Subcutaneous abdominal adipose tissue (tissue), 5 donors: ENCODE measurements around the gene ARMS2.

Source experiments
- H3K27ac ChIP-seq: one replicate; pipeline ENCODE4 v1.7.0; 2013; ENCODE audit warnings: low read depth, mild to moderate bottlenecking, inconsistent platforms, low read length, moderate library complexity
- H3K27me3 ChIP-seq, 5 donors: one replicate each; pipeline ENCODE4 v1.7.0; 2013; ENCODE audit warnings: low read length in 5 of 5, inconsistent platforms in 1 of 5; ENCODE audit not compliant: control insufficient read depth in 5 of 5, insufficient read depth in 4 of 5
- H3K36me3 ChIP-seq, 5 donors: one replicate each; pipeline ENCODE4 v1.7.0; 2013; ENCODE audit warnings: low read length in 5 of 5; ENCODE audit not compliant: control insufficient read depth in 5 of 5, insufficient read depth in 5 of 5
- H3K4me1 ChIP-seq, 5 donors: one replicate each; pipeline ENCODE4 v1.7.0; 2013; ENCODE audit warnings: low read length in 5 of 5, mild to moderate bottlenecking in 3 of 5, moderate library complexity in 1 of 5; ENCODE audit not compliant: control insufficient read depth in 5 of 5, insufficient read depth in 5 of 5
- H3K4me3 ChIP-seq, 5 donors: one replicate each; pipeline ENCODE4 v1.7.0; 2013; ENCODE audit warnings: low read length in 5 of 5, low read depth in 1 of 5
- H3K9ac ChIP-seq, 5 donors: one replicate each; pipeline ENCODE4 v1.7.0; 2013; ENCODE audit warnings: low read length in 5 of 5, mild to moderate bottlenecking in 4 of 5, moderate library complexity in 3 of 5
- H3K9me3 ChIP-seq, 5 donors: one replicate each; pipeline ENCODE4 v1.7.0; 2013; ENCODE audit warnings: low read length in 5 of 5; ENCODE audit not compliant: control insufficient read depth in 5 of 5
- donor health status: healthy.
- donor health status: healthy.
- donor health status: healthy.
- donor health status: healthy.
- donor health status: healthy.

Gene ARMS2

DNA sequence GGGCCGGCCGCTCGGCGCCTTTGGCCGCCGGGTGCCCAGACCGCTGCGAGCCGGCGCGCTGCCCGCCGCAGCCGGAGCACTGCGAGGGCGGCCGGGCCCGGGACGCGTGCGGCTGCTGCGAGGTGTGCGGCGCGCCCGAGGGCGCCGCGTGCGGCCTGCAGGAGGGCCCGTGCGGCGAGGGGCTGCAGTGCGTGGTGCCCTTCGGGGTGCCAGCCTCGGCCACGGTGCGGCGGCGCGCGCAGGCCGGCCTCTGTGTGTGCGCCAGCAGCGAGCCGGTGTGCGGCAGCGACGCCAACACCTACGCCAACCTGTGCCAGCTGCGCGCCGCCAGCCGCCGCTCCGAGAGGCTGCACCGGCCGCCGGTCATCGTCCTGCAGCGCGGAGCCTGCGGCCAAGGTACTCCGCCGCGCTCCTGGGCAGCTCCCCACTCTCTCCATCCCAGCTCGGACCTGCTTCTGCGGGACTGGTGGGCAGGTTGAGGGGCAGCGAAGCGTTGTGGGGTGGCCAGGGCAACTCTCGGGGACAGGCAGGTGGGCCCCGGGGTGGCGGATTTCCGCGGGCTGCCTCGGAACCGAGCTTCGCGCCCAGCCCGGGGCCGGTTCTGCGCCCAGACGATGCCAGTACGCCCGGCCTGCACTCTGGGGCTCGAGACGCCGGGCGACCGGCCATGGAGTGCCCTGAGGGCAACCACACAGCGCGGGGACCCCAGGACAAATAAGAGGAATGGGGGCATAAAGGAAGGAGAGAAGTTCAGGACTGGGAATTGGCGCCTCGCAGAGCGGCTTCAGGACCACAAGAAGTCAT, 7.5 kb downstream of the ARMS2 start:
- peaks cover 9 to 62% (median 54%) of the 10 kb centered on the region in 5 donors for H3K4me1 ChIP-seq
- H3K9ac ChIP-seq = peak overlapping the region in 4 of 5 donors; percentile 58 to 73 (median 70)
- no peaks in the 10 kb centered on the region for H3K9me3 ChIP-seq
- no peaks in the 10 kb centered on the region for H3K27me3 ChIP-seq
- peak overlapping the region; percentile 74 to 91 (median 85) for H3K4me3 ChIP-seq
- H3K27ac ChIP-seq = peak overlapping the region; percentile 77
- peaks cover 0 to 2% (median 0%) of the 10 kb centered on the region in 5 donors for H3K36me3 ChIP-seq

DNA sequence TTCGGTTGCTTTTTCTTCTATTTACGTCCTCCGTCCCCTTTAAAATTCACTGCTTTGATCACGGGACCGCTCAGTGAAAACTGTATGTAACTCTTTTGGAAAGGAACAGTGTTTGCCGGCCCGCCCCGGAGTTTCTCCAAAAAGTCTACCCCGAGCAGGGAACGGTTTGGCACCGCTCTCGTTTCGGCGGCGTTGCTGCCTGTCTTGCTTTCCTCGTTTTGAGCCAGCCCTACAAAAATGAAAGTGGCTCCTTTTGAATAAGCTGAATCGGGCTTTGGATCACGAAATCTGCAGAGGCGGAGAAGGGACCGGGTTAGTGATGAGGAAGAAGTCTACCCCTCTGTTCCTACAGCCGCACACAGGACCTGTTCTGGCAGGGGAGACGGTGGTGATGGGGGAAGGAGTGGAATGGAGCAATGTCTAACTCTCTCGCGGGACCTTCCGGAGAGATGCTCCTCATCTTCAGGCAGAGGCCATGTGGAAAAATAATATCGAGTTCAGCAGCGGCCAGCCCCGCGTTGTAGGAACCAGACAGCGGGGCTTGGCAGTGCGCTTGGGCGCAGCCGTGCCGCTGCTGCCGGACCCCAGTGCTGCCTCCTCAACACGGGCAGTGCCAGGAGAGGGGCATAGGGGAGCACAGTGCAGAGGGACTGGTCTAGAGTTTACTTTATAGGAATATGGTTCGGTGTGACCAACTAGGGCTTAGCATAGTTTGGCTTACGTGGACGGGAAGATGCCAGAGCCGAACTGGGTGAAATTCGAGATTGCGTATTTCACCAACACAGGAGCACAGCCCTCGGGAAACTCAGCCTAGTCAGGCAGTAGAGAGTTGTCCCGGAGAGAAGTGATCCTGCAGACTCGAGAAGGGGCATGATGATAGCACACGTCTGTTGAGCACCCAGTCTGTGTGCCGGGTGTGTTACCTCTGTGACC, 8.3 kb downstream of the ARMS2 start:
- H3K9me3 ChIP-seq = no peaks in the 10 kb centered on the region
- H3K4me3 ChIP-seq = peak overlapping the region; percentile 74 to 91 (median 85)
- H3K9ac ChIP-seq = peak overlapping the region; percentile 1 to 73 (median 69)
- H3K27me3 ChIP-seq = no peaks in the 10 kb centered on the region
- H3K4me1 ChIP-seq = peaks cover 9 to 59% (median 56%) of the 10 kb centered on the region in 5 donors
- peak overlapping the region; percentile 77 for H3K27ac ChIP-seq
- peaks cover 0 to 2% (median 0%) of the 10 kb centered on the region in 5 donors for H3K36me3 ChIP-seq

DNA sequence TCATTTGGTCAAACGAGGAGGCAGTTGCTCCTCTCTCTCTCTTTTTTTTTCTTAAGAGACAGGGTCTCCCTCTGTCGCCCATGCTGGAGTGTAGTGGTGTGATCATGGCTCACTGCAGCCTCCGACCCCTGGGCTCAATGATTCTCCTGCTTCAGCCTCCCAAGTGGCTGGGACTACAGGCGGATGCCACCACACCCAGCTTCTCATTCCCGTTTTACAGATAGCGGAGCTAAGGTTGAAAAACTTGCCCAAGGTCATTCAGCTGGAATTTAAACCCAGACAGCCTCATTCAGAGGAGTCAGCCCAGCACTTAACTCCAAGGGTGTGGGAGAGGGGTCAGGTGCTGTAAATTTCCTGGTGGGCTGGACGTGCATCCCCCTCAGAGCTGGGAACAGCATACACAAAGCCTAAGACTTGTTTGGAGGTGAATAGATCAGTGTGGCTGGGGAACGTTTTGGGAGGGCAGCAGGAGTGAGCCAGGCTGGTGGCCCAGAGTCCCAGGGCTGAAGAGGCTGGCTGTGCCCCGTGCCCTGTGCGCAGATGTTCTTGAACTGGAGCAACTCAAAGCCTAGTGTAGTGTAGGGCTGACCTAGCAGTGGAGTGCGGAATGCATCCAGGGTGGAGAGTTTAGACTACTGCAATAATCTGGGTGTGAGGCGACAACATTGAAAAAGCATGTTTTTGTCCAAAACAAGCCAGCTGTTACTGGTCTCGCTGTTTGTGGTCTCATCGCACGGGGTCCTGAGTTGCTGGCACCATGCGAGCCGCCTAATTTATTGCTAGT, 9.2 kb downstream of the ARMS2 start:
- Histone ChIP-seq H3K9ac (peak overlapping the region in 2 of 5 donors; percentile 57 to 73), H3K4me3 (peak overlapping the region; percentile 74 to 91 (median 85)), H3K27ac (peak overlapping the region; percentile 77), H3K9me3 (no peaks in the 10 kb centered on the region), H3K4me1 (peaks cover 11 to 60% (median 55%) of the 10 kb centered on the region in 5 donors), H3K27me3 (no peaks in the 10 kb centered on the region), H3K36me3 (peaks cover 0 to 3% (median 0%) of the 10 kb centered on the region in 5 donors)

DNA sequence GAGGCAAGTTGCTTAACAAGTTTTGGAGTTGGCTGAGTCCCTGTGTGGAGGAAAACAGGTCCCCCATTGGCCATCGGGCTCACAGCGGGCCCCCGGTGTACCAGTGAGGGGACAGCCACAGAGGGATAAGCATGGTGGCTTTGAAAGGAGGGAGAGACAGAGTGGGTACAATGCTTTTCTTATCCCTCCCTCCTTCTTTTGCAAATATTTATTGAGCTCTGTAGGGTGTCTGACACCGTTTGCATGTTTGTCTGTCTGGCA, 9.7 kb downstream of the ARMS2 start:
- no peak overlapping the region for H3K9ac ChIP-seq
- no peak overlapping the region for H3K4me3 ChIP-seq
- H3K27me3 ChIP-seq = no peaks in the 10 kb centered on the region
- H3K9me3 ChIP-seq = no peaks in the 10 kb centered on the region
- peaks cover 0 to 3% (median 0%) of the 10 kb centered on the region in 5 donors for H3K36me3 ChIP-seq
- H3K4me1 ChIP-seq = peaks cover 14 to 65% (median 52%) of the 10 kb centered on the region in 5 donors
- H3K27ac ChIP-seq = no peak overlapping the region

DNA sequence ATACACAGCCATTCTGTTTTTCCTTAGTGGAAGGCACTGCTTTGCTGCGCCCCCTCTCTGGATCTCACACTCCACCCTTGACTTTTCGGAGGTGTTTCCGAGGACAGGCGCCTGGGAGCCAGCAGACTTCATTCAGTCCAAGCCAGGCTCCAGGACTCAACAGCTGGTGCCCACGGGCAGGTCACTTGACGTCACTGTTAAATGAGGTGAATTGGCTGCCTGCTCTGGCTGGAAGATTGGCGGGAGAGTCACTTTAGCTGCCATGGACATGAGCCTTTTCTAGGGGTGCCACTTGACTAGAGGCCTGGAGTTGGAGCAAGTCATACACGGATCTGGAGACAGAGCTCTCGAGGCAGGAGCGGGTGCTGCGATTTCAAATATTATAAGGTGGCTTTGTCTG, 10.1 kb downstream of the ARMS2 start:
- Histone ChIP-seq H3K4me1 (peaks cover 18 to 69% (median 54%) of the 10 kb centered on the region in 5 donors), H3K36me3 (peaks cover 0 to 3% (median 0%) of the 10 kb centered on the region in 5 donors), H3K27me3 (no peaks in the 10 kb centered on the region), H3K9me3 (no peaks in the 10 kb centered on the region), H3K4me3 (no peak overlapping the region), H3K27ac (no peak overlapping the region), H3K9ac (no peak overlapping the region)

DNA sequence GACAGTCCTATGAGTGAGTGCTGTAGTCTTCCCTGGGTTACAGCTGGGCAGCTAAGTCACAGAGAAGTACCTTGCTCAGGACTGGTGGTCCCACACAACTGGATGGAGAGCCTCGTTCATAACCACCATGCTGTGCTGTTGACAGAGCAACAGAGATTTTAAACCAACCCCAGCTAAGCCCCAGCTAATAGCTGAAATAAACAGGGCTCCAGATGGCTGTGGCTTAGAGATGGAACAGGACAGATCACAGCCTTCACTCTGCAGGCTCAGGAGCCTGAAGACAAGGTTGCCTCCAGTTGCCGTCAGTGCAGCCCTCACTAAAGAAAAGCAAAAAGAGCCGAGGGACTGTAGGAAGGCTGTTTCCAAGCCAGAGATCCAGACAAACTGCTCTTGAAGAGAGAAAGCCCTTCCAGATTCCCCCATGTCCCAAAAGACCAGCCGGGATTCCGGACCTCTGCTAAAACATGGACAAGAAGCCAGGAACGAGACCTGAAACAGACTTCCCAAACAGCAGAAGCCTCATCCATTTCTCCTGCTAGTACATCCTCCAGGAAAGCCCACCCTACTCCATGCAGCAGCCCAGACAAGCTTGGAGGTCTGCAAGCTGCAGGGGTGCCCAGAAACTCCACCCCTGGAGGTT, 11.1 kb downstream of the ARMS2 start:
- H3K9me3 ChIP-seq = no peaks in the 10 kb centered on the region
- no peaks in the 10 kb centered on the region for H3K27me3 ChIP-seq
- H3K4me3 ChIP-seq = no peak overlapping the region
- no peak overlapping the region for H3K27ac ChIP-seq
- peaks cover 18 to 69% (median 48%) of the 10 kb centered on the region in 5 donors for H3K4me1 ChIP-seq
- no peak overlapping the region for H3K9ac ChIP-seq
- peaks cover 0 to 3% (median 0%) of the 10 kb centered on the region in 5 donors for H3K36me3 ChIP-seq

DNA sequence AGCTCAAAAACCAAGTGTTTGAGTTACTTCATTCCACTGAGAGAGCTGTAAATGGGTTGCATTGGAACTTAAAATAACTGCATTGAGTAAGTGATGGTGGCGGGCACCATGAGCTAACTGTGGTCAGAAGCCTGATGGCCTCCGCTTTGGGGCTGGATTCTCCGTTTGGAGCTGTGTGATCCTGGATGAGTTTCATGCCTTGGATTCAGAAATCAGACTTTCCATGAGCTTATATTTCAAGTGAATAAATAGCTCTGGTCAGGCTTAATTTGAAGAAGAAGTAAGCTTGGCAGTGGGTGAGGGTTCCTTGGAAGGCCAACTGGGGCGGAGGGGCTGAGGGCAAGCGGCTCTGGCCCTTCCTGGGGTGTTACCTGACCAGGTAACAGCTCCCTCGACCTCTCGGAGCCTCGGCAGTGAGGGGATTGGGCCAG, 12.5 kb downstream of the ARMS2 start:
- Histone ChIP-seq H3K4me3 (no peak overlapping the region), H3K27ac (no peak overlapping the region), H3K36me3 (peaks cover 0 to 3% (median 0%) of the 10 kb centered on the region in 5 donors), H3K4me1 (peaks cover 16 to 62% (median 42%) of the 10 kb centered on the region in 5 donors), H3K9ac (no peak overlapping the region), H3K9me3 (no peaks in the 10 kb centered on the region), H3K27me3 (no peaks in the 10 kb centered on the region)

DNA sequence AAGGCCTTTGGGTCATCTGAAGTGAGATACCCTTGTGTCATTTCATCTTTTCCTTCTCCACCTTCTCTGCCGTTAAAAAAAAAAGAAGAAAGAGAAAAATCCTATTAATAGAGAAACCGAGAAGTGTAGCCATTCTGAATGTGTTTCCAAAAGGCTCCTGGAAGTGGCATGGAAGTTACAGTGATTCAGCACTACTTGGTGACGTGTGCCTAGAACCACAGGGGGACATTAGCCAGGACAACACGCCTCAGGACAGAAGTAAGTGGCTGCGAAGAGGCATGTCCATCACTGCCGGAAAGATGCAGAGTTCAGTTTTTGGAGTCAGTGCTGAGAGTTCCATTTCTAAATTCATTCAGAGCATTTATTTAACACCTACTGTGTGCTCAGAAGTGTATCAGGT, 13.2 kb downstream of the ARMS2 start:
- peaks cover 16 to 55% (median 40%) of the 10 kb centered on the region in 5 donors for H3K4me1 ChIP-seq
- no peaks in the 10 kb centered on the region for H3K9me3 ChIP-seq
- no peaks in the 10 kb centered on the region for H3K27me3 ChIP-seq
- peak overlapping the region; percentile 70 for H3K27ac ChIP-seq
- H3K36me3 ChIP-seq = peaks cover 0 to 3% (median 0%) of the 10 kb centered on the region in 5 donors
- no peak overlapping the region for H3K4me3 ChIP-seq
- no peak overlapping the region for H3K9ac ChIP-seq

DNA sequence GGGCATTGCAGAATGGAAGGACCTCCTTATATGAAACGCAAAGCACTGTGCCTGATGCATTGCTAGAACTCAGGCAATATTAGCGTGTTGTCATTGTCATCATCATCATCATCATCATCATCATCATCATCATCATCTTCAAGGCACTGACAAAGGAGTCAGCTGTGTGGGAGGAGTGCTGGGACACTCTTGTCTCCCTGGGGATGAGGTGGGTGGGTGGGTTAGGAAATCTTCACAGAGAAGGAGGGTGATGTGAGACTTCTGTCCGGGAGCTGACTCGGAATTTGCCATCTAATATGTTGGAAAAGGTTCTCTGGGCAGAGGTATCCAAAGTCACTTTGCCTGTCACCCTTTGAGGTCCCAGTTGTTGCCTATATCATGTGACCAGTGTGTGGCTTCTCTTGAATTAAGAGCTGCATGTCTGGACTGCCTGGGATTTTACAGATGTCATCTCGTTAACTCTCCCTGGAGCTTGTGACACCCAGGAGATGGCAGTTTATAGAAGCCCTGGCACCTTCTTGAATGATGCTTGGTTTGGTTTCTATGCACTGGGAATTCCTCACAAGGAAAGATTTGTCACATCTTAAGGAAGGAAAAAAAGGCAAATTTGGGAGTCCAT, 14.0 kb downstream of the ARMS2 start:
- H3K9me3 ChIP-seq = no peaks in the 10 kb centered on the region
- H3K4me3 ChIP-seq = no peak overlapping the region
- H3K9ac ChIP-seq = no peak overlapping the region
- H3K36me3 ChIP-seq = peaks cover 0 to 3% (median 0%) of the 10 kb centered on the region in 5 donors
- H3K27me3 ChIP-seq = no peaks in the 10 kb centered on the region
- peak overlapping the region; percentile 70 for H3K27ac ChIP-seq
- H3K4me1 ChIP-seq = peaks cover 12 to 48% (median 36%) of the 10 kb centered on the region in 5 donors
